ELR (cell line): ENCODE measurements around the gene SLC47A2.

Source experiments
- DNase-seq: peaks from one replicate; pipeline ENCODE4 v3.0.0-alpha.2; 2015; ENCODE audit warnings: low read depth

Gene SLC47A2

DNA sequence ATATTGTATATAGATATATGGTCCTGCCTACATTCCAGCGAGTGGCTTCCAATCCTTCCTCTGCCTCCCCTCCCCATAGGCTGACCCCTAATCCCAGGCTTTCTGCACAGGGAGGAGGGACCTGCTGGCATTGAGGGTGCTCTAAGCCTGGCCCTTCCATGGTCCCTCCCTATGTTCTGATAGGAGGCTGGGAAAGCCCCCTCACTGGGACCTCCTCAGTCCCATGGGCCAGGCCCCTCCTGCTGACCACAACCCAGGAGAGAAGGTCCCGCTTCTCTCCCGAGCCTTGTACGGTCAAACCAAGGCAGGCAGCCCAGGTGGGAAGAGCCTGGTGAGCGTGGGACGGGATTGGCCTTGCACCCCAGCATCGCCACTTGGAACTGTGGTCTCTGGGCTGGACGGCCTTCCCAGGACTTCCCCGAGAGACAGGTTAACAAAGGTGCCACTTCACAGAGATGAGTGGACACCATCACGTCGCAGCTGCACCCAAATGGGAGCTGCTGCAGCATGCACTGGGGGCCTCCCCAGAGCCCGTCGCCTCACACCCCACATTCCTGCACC is 30.9 kb upstream of the SLC47A2 start:
- DNase-seq, result no peak

DNA sequence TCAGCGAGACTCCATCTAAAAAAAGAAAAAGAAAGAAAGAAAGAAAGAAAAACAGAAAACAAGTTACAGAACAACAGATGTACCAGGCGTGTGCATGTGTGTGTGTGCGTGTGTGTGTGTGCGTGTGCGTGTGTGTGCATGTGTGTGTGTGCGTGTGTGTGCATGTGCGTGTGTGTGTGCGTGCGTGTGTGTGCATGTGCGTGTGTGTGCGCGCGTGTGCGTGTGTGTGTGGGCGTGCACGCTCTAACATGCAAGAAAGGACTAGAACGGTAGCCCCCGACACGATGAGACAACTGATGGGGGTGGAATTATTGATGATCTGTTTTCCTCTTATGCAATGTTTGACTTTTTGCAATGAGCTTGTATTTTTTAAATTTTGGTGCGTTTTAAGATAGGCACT is 30.1 kb upstream of the SLC47A2 start:
- no peak for DNase-seq

DNA sequence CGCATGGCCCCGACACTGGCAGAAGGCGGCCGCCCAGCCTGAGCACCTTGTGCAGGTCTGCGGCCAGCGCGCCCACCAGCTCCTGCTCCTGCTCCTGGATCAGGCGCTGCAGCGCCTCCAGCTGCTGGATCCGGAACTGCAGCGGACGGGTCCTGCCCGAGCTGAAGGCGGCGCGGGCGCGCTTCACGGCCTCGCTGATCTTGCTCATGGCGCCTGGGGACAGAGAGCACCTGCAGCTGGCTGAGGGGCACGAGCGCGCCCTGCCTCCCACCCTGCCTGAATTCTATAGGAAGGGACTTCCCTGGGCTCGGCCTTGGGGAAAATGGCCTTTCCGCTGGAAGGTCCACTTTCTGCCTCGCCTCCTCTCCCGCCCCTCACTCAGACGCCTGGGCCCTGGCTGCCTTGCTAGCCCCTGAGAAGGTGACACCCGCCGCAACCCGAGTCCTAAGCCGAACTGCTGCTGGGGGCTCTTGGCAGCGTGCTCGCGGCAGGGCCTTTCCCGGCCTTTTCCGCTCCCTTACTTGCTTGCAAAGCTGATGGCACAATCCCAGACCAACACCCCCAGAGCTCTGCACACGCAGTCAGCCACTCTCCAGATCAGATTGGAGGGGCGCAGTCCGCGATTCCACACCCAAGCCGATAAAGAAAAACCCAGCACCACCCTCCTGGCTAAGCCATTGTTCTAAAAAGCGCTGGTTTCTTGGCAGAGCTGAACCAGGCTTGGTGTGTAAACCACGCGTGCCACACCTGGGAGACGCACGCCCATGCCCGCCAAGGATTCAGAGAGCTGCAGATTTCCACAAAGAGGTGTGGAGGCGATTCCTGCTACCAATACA is 28.8 kb upstream of the SLC47A2 start:
- peak; percentile 63 for DNase-seq

DNA sequence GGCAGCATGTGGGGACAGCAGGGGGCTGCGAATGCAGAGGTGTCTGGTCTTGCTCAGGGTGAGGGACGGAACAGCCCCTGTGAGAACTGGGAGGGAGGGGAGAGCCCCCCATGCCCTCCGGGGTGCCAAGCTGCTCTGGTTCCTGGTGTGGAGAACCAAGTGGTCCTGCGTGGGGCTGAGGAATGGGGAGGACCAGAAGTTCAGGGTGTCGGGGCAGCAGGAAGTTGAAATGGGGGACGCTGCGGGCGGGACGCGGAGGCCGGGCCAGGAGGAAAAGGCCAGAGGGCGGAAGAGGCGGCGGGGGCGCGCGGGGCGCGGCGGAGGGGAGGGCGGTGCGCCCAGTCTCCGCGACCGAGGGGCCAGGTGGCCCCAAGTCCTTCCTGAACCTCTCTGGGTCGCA is 28.1 kb upstream of the SLC47A2 start:
- no peak for DNase-seq

DNA sequence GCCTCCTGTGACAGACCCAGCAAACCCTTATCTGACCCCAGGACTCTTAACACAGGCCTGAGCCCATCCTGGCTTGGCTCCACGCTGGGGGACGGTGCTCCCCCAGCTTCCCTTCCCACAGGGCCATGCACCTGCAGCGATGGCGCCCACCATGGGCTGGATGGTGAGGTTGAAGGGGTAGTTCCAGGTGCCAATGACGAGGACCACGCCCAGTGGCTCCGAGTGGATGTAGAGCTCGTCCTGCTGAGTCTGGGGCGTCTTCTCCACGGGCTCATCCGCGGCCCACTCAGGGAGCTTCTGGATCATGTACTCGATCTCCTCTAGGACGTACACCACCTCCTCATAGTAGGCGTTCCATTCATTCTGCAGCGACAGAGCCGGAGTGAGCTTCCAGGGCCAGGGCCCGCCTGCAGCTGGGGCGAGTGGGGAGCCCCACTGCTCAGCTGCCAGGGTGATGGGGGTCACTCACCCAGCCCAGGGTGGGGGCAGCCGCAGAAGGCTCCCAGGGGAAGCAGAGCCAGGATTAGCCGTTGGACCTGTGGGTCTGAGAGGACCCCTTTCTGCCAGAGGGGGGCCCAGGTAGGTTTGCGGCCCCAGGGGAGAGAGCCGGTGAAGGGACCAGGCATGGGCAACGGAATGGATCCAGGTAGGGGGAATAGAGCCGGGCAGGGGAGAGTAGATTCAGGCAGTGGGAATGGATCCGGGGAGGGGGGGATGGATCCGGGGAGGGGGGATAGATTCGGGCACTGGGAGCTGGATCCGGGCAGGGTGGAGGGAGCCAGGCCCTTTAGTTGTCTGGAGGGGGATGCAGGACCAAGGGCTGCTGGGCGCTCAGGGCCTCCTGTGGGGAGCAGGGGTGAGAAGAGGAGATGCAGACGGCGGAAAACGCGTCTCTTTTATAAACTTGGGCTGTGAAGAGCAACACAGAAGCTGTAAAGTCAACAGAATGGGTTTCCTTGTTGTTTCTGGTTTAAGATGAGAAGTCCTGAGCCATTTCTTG is 27.0 kb upstream of the SLC47A2 start:
- no peak for DNase-seq

DNA sequence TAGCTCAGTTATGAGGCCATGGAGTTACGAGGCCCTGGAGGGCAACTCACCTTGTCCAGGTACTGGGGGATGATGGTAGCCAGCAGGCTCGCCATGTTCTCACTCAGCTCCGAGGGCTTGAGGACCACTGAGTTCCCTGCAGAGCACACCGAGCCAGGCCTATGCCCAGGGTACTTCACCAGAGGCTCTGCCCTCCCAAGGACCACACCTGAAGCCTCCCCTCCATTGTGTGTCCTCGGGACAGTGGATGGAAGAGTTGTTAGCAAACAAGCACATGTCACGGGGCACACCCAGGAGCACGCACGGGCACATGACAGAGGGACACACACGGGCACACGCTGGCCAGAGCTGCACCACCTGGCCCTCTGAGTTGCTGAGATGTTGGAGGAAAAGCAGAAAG is 26.1 kb upstream of the SLC47A2 start:
- no peak for DNase-seq

DNA sequence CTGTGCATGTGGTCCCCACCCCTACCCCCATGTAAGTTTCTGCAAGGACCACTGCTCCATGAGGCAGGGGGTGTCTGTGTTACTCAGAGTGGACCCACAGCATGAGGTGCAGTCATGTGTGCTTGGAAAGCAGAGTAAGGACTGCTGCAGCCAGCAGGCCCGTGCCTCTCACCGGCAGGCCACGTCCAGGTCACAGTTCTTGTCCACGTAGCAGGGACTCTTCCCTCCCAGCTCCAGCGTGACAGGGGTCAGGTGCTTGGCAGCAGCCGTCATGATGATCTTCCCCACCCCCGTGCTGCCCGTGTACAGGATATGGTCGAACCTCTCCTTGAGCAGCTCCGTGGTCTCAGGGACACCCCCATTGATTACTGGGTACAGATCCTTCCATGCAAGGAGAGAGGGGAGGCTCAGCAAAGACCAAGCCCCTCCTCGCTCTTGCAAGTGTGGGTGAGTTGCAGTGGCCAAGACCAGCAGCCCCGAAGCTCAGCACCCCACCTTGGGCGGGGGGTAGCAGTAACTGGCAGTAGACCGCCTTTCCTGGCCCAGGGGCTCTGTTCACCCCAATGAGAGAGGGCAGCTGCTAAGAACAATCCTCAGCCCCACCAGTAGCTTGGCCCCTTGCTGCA is 25.6 kb upstream of the SLC47A2 start:
- no peak for DNase-seq

DNA sequence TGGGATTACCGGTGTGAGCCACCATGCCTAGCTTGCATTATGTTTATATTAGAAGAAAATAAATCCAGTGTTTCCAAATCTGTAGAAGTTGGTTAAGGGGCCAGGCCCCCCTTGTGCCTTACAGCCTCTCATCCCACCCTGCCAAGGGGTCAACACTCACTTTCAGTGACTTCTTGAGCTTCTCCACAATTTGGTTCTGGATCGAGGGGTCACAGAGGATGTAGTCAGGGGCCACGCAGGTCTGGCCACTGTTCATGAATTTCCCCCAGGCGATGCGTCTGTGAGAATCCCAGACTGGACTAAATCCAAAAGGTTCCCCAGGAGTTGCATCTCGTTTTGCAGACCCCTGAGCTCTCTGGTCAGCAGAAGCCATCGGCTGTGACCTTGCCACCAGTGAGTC is 24.5 kb upstream of the SLC47A2 start:
- DNase-seq, result no peak

DNA sequence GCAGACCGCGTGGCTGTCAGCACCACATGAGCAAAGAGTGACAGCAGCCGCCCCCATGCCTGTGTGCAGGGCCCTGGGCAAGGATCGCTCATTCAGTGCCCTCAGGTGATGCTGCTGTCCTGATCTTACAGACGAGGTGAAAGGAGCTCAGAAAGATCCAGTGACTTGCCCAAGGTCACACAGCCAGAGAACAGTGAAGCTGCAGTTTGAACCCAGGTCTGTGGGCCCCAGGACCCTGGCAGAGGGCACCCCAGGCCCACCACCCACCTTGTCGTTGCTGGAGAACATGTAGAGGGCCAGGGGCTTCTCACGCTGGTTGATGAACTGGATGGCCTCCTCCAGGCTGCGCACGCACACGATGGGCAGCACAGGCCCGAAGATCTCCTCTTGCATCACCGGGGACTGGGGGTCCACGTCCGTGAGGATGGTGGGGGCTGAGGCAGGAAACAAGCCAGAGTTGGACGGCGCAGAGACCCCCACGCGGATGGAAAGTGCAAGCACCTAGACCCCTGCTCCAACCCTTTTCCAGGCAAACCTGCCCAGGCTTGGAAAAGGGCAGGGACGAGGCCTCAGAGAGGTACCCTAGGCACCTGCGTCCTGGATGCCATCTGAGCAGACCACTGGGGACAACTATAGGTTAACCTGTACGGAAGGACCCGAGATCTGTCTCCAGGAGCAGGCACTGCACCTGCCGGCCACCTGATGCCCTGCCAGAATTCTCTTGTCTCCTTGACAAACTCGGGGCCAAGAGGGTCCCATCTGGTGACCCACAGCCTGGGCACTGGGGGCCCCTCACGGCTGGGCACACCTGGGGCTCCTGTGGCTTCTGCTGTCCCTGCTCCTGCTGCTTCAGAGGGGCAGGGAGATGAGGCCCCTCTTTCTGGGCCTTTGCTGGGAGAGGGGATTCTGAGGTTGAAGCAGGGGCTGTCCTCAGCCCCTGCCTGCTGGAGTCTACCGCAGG is 23.1 kb upstream of the SLC47A2 start:
- no peak for DNase-seq

DNA sequence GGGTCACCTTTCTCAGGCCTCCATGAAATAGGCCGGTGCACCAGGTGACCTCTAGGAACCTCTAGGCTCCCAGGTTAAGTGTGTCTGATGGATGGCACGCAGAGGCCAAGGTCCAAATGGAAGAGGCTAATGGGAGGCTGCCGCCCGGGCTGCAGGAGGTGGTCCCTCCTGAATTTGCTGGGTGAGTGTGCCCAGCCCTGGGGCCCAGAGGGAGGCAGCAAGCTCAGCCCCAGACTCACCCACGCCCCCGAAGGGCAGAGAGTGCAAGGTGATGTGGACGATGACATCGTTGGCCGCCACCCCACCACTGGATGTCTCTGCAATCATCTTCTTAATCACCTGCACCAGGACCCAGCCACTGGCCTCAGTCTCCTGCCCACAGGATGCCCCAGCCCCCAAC is 22.4 kb upstream of the SLC47A2 start:
- DNase-seq, result no peak

DNA sequence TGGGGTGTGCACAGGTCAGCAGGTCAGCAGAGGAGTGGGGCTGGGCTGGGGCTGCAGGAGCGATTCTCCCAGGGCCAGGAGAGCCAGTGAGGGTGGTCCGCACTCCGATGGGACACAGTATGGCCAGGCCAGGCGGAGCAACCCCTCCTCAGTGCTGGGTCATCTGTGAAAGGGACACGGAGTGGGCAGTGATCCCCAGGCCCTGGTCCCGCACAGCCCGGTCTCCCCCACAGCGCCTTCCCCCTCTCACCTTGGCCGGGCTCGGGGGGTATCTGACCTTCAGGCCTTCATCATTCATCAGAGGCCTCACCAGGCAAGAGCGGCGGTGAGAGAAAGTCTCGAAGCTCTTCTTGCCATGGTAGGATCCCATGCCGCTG is 21.7 kb upstream of the SLC47A2 start:
- DNase-seq, result no peak

DNA sequence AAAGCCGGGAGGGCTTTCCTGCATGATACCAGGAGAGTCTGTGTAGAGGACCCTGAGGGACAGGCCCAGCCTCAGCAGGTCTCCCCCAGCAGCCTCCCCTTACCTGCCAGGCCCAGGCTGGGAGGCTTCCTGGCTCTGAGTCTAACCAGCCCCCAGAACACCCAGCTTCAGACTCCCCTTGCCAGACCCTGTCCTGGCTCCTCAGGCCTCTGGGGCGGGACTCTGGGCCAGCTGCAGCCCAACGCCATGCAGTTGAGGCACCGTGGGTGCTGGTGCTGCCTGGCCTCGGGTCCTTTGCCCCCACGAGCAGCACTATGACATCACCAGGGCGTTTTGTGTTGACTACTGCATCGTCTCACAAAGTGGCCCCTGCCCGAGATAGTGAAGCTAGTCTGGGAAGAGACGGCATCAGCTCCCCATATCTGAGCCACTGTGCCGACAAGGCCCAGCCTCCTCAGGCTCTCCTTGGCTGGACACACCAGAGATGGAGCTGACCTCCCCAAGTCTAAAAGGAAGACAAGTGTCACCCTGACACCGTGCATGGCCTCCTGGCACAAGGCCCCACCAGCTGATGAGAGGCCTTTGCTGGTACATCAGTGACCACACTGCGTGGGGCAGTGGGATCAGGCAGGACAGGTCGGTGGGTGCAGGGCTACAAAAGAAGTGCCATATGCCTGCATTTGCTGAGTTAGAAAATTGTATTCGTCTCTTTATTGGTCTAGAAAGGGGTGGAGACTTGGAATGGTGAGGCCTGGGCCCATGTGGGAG is 21.1 kb upstream of the SLC47A2 start:
- no peak for DNase-seq

DNA sequence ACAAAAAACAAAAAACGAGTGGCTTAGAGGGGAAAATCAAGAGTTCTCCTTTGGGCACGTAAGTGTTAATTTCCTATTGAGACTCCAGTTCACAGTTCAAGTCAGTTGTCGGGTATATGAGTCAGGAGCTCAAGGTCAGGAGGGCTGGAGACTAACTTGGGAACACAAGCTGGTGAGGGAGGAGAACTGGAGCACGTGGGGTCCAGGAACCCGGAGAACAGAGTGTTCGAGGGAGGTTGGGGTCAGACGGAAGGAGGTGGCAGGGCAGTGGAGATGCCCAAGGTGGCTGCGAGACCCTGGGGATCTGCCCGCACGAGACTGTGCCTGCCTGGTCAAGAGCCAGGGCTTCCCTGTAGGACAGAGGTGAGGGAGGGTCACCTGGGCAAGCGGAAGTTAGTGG is 19.7 kb upstream of the SLC47A2 start:
- no peak for DNase-seq

DNA sequence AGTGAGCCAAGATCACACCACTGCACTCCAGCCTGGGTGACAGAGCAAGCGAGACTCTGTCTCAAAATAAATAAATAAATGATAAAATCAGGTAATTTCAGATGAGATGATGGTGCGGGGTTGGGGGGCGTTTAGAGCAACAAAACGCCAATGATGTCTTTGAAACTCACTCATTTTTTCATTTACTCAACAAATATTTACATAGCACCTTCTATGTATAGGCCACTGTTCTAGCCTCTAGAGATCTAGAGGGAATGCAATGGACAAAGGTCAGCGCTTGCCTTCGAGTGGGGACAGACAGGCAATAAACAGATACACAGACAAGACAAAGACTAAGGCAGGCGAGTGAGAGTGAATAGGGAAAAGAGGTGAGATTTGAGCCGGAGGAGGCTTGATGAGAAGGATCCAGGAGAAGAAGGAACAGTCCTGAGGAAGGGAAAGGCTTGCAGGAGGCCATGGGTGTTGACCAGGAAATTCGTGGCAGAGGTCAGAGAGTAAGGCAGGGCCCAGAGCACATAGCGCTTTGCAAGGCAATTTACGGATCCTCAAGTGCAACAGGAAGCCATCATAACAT is 17.7 kb upstream of the SLC47A2 start:
- DNase-seq, result no peak

DNA sequence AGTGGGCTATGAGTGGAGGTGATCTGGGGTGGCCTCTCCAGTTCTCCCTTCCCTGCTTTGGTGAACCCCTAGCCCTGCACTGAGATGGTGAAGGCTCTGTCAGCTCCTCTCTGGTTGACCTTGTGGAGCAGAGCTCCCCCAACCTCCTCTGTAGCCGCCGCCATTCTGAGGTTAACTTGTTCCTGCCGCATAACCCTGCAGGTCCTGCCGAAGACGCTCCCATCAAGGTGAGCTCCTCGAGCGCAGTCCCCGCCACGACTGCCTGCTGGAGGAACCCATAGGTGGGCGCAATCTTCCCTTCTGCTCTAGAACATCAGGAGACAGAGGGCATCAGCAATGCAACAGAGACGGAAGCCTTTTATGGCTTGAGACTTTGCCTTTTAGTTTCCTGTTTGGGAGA is 15.2 kb upstream of the SLC47A2 start:
- no peak for DNase-seq

DNA sequence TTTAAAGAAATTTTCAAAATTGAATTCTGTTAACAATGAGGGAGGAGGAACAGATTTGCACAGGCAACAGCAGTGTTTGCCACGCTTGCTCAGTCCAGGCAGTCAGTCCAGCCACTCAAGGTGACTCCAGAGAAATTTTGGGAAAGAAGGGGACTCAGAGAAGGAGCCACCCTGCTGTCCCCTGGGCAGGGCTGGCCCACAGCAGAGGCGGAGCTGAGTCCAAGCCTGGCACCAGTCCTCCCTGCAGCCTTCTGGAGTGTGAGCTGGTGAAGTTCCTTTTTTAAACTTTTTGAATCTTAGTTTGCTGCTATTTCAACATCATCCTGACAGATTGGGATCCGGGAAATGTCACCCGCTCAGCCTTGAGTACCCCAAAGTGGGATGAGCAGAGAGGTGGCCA is 14.5 kb upstream of the SLC47A2 start:
- no peak for DNase-seq

DNA sequence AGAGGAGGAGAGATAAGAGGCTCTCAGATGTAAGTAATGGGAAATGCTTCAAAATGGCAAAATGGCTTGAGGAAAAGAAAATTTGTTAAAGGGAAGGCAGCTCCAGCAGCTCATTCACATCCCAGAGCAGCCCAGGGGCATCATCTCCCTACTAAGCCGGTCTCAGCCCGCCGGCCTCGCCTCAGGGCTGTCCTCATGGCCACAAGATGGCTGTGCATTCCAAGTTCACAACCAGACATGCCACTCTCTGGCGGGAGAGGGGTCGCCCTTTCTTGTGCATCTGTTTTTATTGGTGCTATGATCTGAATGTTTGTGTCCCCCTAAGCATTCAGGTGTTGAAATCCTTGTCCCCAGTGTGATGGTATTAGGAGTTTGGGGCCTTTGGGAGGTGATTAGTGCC is 13.5 kb upstream of the SLC47A2 start:
- no peak for DNase-seq

DNA sequence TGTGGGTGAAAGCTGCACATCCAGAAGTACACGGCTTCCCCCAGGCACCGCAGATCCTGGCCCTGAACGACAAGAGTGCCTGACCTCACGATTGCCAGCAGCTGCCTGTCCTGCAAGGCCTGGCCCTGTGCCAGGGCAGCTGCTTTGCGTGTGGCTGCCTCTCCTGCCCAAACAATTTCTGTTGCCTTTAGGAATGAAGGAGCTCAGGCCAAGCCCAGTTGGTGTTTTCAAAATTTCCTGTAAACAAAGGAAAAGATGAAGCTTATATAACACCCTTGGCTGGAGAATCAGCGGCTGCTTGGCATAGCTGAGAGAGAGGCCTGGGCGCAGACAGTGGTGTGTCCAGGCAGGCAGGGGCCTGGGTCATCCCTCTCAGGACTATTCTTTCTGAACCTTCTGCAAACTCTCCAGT is 11.7 kb upstream of the SLC47A2 start:
- peak; percentile 13 for DNase-seq

DNA sequence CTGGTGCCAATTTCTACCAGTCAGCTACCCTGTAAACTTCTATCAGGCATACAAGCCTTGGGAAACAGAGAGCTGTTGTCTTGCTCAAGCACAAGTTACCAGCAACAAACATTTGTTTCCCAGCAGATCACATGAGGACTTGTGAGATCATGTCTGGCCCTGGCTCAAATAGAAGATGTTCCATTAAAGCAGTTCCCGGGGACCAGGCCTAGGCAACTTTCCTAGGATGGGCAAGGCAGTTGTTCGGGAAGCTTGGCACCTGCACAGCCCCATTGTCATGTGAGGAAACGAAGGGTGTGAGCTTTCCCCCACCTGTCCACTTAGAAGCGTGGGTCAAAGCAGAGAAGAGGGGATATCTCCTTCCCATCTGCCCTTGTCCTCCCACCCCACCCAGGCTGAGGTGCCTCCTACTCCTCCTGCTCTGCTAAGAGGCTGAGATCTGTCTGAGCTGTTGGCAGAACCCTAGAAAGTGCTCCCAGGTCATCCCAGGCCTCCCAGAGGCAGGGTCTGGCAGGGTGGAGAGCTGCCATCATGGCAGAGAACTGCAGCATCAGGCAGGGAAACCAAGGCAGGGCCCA is 11.2 kb upstream of the SLC47A2 start:
- DNase-seq, result no peak
